ENCODE measurements around the gene MGRN1.

The MGRN1 gene

DNA sequence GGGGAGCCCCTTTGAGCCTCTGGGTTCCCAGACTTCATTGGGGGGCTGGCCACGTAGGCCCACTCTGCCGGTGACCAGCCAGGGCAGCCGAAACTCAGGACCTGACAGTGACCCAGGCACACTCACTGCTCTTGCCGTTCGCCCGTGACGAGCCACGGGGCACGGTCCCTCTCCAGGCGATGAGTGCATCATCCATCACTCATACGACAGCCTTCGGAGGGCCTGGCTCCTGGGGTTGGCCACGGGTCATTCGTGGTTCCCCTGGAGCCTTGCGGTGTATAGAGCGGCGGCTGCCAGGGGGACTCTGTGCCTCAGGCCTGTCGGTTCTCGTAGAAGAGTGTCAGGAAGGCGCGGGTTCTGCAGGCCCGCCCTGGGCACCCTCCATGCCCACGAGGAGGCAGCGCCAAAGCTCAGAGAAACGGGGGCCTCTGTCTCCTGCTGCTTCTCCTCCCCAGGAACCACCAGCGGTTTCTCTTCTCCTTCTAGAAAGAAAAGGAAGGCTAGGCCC is 57.5 kb downstream of the MGRN1 start:
- Histone ChIP-seq H3K27me3 (ENCODE audit: insufficient read depth, insufficient read length) (no peaks in the 10 kb centered on the region), H3K4me1 (ENCODE audit: insufficient read depth, insufficient read length) (peaks cover 11% of the 10 kb centered on the region), H3K9me3 (ENCODE audit: insufficient read depth, low read length) (no peaks in the 10 kb centered on the region), H3K4me3 (ENCODE audit: insufficient read length, low read depth) (no peak overlapping the region), H3K36me3 (ENCODE audit: insufficient read depth, insufficient read length, low read length) (peaks cover 87% of the 10 kb centered on the region), H3K9ac (ENCODE audit: insufficient read length, low read depth) (no peak overlapping the region)
- no peak for TF ChIP-seq YY1 (IDR thresholded peaks at IDR 0.05; ENCODE audit: insufficient read depth, insufficient read length)
- no peak for TF ChIP-seq ZNF274 (IDR thresholded peaks at IDR 0.05; ENCODE audit: low read depth, low read length)
- TF ChIP-seq SUZ12 (IDR thresholded peaks at IDR 0.05; ENCODE audit: extremely low read depth, insufficient read depth, insufficient read length), result no peak
- no peak for DNase-seq (ENCODE audit: low read depth, low spot score)

GRCh38 chr16:4682616-4683254 is 58.1 kb downstream of the MGRN1 start:
- Histone ChIP-seq H3K36me3 (ENCODE audit: insufficient read depth, insufficient read length, low read length) (peaks cover 88% of the 10 kb centered on the region), H3K27me3 (ENCODE audit: insufficient read depth, insufficient read length) (no peaks in the 10 kb centered on the region), H3K9ac (ENCODE audit: insufficient read length, low read depth) (peak overlapping the region; percentile 61), H3K4me1 (ENCODE audit: insufficient read depth, insufficient read length) (peaks cover 11% of the 10 kb centered on the region), H3K9me3 (ENCODE audit: insufficient read depth, low read length) (no peaks in the 10 kb centered on the region), H3K4me3 (ENCODE audit: insufficient read length, low read depth) (no peak overlapping the region)
- TF ChIP-seq YY1 (IDR thresholded peaks at IDR 0.05; ENCODE audit: insufficient read depth, insufficient read length) (no peak), ZNF274 (IDR thresholded peaks at IDR 0.05; ENCODE audit: low read depth, low read length) (no peak), SUZ12 (IDR thresholded peaks at IDR 0.05; ENCODE audit: extremely low read depth, insufficient read depth, insufficient read length) (no peak)
- peak; percentile 50 for DNase-seq (ENCODE audit: low read depth, low spot score)

- peaks cover 11% of the 10 kb centered on the region for H3K4me1 ChIP-seq (ENCODE audit: insufficient read depth, insufficient read length)
- H3K4me3 ChIP-seq (ENCODE audit: insufficient read length, low read depth), result no peak overlapping the region
- peak overlapping the region; percentile 61 for H3K9ac ChIP-seq (ENCODE audit: insufficient read length, low read depth)
- TF ChIP-seq ZNF274 (IDR thresholded peaks at IDR 0.05; ENCODE audit: low read depth, low read length) (no peak), SUZ12 (IDR thresholded peaks at IDR 0.05; ENCODE audit: extremely low read depth, insufficient read depth, insufficient read length) (no peak)
- no peaks in the 10 kb centered on the region for H3K27me3 ChIP-seq (ENCODE audit: insufficient read depth, insufficient read length)
- no peaks in the 10 kb centered on the region for H3K9me3 ChIP-seq (ENCODE audit: insufficient read depth, low read length)
- H3K36me3 ChIP-seq (ENCODE audit: insufficient read depth, insufficient read length, low read length), result peaks cover 93% of the 10 kb centered on the region
- DNase-seq (ENCODE audit: low read depth, low spot score), result no peak
Measured at GRCh38 chr16:4683255-4684057, 58.8 kb downstream of the MGRN1 start.

GRCh38 chr16:4684058-4684715 is 59.6 kb downstream of the MGRN1 start:
- no peaks in the 10 kb centered on the region for H3K9me3 ChIP-seq (ENCODE audit: insufficient read depth, low read length)
- no peak for DNase-seq (ENCODE audit: low read depth, low spot score)
- no peaks in the 10 kb centered on the region for H3K27me3 ChIP-seq (ENCODE audit: insufficient read depth, insufficient read length)
- no peak overlapping the region for H3K4me3 ChIP-seq (ENCODE audit: insufficient read length, low read depth)
- peaks cover 11% of the 10 kb centered on the region for H3K4me1 ChIP-seq (ENCODE audit: insufficient read depth, insufficient read length)
- peaks cover 96% of the 10 kb centered on the region for H3K36me3 ChIP-seq (ENCODE audit: insufficient read depth, insufficient read length, low read length)
- H3K9ac ChIP-seq (ENCODE audit: insufficient read length, low read depth), result no peak overlapping the region
- TF ChIP-seq ZNF274 (IDR thresholded peaks at IDR 0.05; ENCODE audit: low read depth, low read length) (no peak), SUZ12 (IDR thresholded peaks at IDR 0.05; ENCODE audit: extremely low read depth, insufficient read depth, insufficient read length) (no peak), YY1 (IDR thresholded peaks at IDR 0.05; ENCODE audit: insufficient read depth, insufficient read length) (no peak)

DNA sequence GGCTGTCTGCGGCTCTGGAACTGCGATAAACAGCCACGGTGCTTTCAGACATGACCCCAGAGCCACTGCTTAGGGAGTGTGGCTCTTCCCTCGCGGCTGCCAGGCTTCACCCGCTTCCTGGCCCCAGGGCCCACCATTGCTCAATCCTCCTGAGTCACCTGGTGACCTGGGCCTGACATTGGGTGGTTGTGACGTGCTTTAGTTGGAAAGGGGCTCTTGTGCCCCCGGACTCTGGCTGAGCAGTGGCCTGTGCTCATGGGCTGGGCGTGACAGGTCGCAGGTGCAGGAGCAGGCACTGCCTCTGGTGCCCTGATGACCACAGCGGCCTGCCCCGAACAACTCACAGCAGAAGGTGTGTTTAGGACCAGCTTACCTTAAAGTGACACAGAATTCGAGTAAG is 60.1 kb downstream of the MGRN1 start:
- H3K27me3 ChIP-seq (ENCODE audit: insufficient read depth, insufficient read length), result no peaks in the 10 kb centered on the region
- DNase-seq (ENCODE audit: low read depth, low spot score), result no peak
- H3K9ac ChIP-seq (ENCODE audit: insufficient read length, low read depth), result no peak overlapping the region
- H3K4me3 ChIP-seq (ENCODE audit: insufficient read length, low read depth), result no peak overlapping the region
- TF ChIP-seq YY1 (IDR thresholded peaks at IDR 0.05; ENCODE audit: insufficient read depth, insufficient read length) (no peak), SUZ12 (IDR thresholded peaks at IDR 0.05; ENCODE audit: extremely low read depth, insufficient read depth, insufficient read length) (no peak), ZNF274 (IDR thresholded peaks at IDR 0.05; ENCODE audit: low read depth, low read length) (no peak)
- peaks cover 8% of the 10 kb centered on the region for H3K4me1 ChIP-seq (ENCODE audit: insufficient read depth, insufficient read length)
- H3K36me3 ChIP-seq (ENCODE audit: insufficient read depth, insufficient read length, low read length), result peaks cover 96% of the 10 kb centered on the region
- H3K9me3 ChIP-seq (ENCODE audit: insufficient read depth, low read length), result no peaks in the 10 kb centered on the region

GRCh38 chr16:4685292-4685691 is 60.7 kb downstream of the MGRN1 start:
- Histone ChIP-seq H3K36me3 (ENCODE audit: insufficient read depth, insufficient read length, low read length) (peaks cover 95% of the 10 kb centered on the region), H3K9ac (ENCODE audit: insufficient read length, low read depth) (no peak overlapping the region), H3K27me3 (ENCODE audit: insufficient read depth, insufficient read length) (no peaks in the 10 kb centered on the region), H3K4me1 (ENCODE audit: insufficient read depth, insufficient read length) (peaks cover 8% of the 10 kb centered on the region), H3K9me3 (ENCODE audit: insufficient read depth, low read length) (no peaks in the 10 kb centered on the region), H3K4me3 (ENCODE audit: insufficient read length, low read depth) (no peak overlapping the region)
- DNase-seq (ENCODE audit: low read depth, low spot score), result no peak
- no peak for TF ChIP-seq SUZ12 (IDR thresholded peaks at IDR 0.05; ENCODE audit: extremely low read depth, insufficient read depth, insufficient read length)
- no peak for TF ChIP-seq ZNF274 (IDR thresholded peaks at IDR 0.05; ENCODE audit: low read depth, low read length)
- TF ChIP-seq YY1 (IDR thresholded peaks at IDR 0.05; ENCODE audit: insufficient read depth, insufficient read length), result no peak

Data from NT2/D1 (cell line).